H1 (cell line): ENCODE results near the gene PRKCZ. TPM values are rescaled to one million over a fixed set of nuclear protein-coding genes. Genes with fewer than 3 reads are reported as not detected.

ENCODE experiments used
- CHD7 ChIP-seq: fragments of 300-600 bp; sonication (generic); IDR thresholded peaks from 2 replicates; pipeline ENCODE4 v1.7.1; 2012; ENCODE audit warnings: low read length, moderate library complexity, mild to moderate bottlenecking, inconsistent platforms; ENCODE audit not compliant: insufficient replicate concordance
- CTCF ChIP-seq, 3 experiments: IDR thresholded peaks; 1 replicate in 2 of 3; 2 replicates in 1 of 3; pipeline versions ENCODE4 v1.5.1 to v1.6.1; 2011; ENCODE audit warnings: low read length in 3 of 3, mild to moderate bottlenecking in 3 of 3, inconsistent platforms in 2 of 3, low read depth in 1 of 3, moderate library complexity in 1 of 3; ENCODE audit not compliant: insufficient read depth in 1 of 3; ENCODE audit errors: control extremely low read depth in 1 of 3
- MAX ChIP-seq: IDR thresholded peaks from 2 replicates; pipeline ENCODE4 v1.6.1; 2012; ENCODE audit warnings: inconsistent platforms
- POU5F1 ChIP-seq: IDR thresholded peaks from 2 replicates; pipeline ENCODE4 v1.6.1; 2011; ENCODE audit warnings: low read depth, mild to moderate bottlenecking, low read length, moderate library complexity
- SIRT6 ChIP-seq: IDR thresholded peaks from one replicate; pipeline ENCODE4 v1.7.1; 2012; ENCODE audit warnings: low read length, inconsistent platforms
- TEAD4 ChIP-seq: IDR thresholded peaks from 2 replicates; pipeline ENCODE4 v1.6.1; 2012; ENCODE audit warnings: low read depth, low read length, inconsistent platforms, mixed read lengths
- YY1 ChIP-seq: IDR thresholded peaks from 2 replicates; pipeline ENCODE4 v1.6.1; 2011; ENCODE audit warnings: low read depth, mild to moderate bottlenecking, low read length
- polyA plus RNA-seq, 7 experiments: library from polyadenylated mRNA; depleted of rRNA in 3 of 7; stranded (reverse) in 5 of 7; unstranded in 2 of 7; fragments of >200 nt in 5 of 7; fragments of 200-250 nt in 2 of 7; gene quantifications; 1 replicate in 5 of 7; 2 replicates in 1 of 7; 4 replicates in 1 of 7; pipeline versions ENCODE4 v1.2.1 to v1.2.3, GENCODE V29; 2011 to 2013; ENCODE audit warnings: missing spikeins in 2 of 7, mixed read lengths in 2 of 7
- total RNA-seq: library from RNA; stranded (reverse); fragmentation: NEBNext Ultra II Directional; extraction: Animal tissue kit (Norgen Biotek cat#: 25700); gene quantifications from 2 replicates; pipeline ENCODE4 v1.2.1, GENCODE V29; 2021

Gene PRKCZ
- total and polyA plus RNA-seq, 2 of the 8 experiments (the other 6 are each of a cell fraction or from before 2014, with no cell fraction given), result 37.4 to 45.1 TPM

GRCh38 chr1:2174348-2175054 is 124.3 kb downstream of the PRKCZ start (continued):
- TF ChIP-seq CHD7 (no peak), YY1 (peak; percentile 30; the same call in 1 of the 2 replicates), POU5F1 (no peak), SIRT6 (no peak), CTCF (IDR thresholded peaks at IDR 0.05; ENCODE audit: control extremely low read depth in 1 of 3, insufficient read depth in 1 of 3, low read depth in 1 of 3, low read length in 3 of 3) (peak in 2 of 3 experiments; percentile 94 to 98; a peak in 3 of 4 replicates), MAX (peak; percentile 81), TEAD4 (peak; percentile 62; the same call in 1 of the 2 replicates)
